ENCODE results near the gene RASA3.

The RASA3 gene

GRCh38 chr13:114070098-114070799 lies 62.2 kb downstream of the RASA3 start:
- in situ Hi-C loops (cut with MboI; ENCODE audit: low sequenced_read_pairs) = no loop called here

- in situ Hi-C loops (cut with MboI; ENCODE audit: low sequenced_read_pairs) = no loop called here
Measured at GRCh38 chr13:114069376-114070097, 62.9 kb downstream of the RASA3 start.

- in situ Hi-C loops (cut with MboI; ENCODE audit: low sequenced_read_pairs) = no loop called here
Measured at GRCh38 chr13:114068656-114069318, 63.6 kb downstream of the RASA3 start.

- in situ Hi-C loops (cut with MboI; ENCODE audit: low sequenced_read_pairs) = no loop called here
Measured at GRCh38 chr13:114067886-114068651, 64.4 kb downstream of the RASA3 start.

GRCh38 chr13:114067381-114067885 lies 65.0 kb downstream of the RASA3 start:
- in situ Hi-C loops (cut with MboI; ENCODE audit: low sequenced_read_pairs) = no loop called here

GRCh38 chr13:114066956-114067355 lies 65.5 kb downstream of the RASA3 start:
- in situ Hi-C loops (cut with MboI; ENCODE audit: low sequenced_read_pairs) = no loop called here

GRCh38 chr13:114065926-114066774 lies 66.3 kb downstream of the RASA3 start:
- in situ Hi-C loops (cut with MboI; ENCODE audit: low sequenced_read_pairs) = no loop called here

- in situ Hi-C loops (cut with MboI; ENCODE audit: low sequenced_read_pairs) = no loop called here
Measured at GRCh38 chr13:114065141-114065925, 67.1 kb downstream of the RASA3 start.

GRCh38 chr13:114064450-114065140 lies 67.8 kb downstream of the RASA3 start:
- in situ Hi-C loops (cut with MboI; ENCODE audit: low sequenced_read_pairs) = no loop called here

GRCh38 chr13:114063545-114064449 lies 68.6 kb downstream of the RASA3 start:
- in situ Hi-C loops (cut with MboI; ENCODE audit: low sequenced_read_pairs) = no loop called here

- in situ Hi-C loops (cut with MboI; ENCODE audit: low sequenced_read_pairs) = no loop called here
Measured at GRCh38 chr13:114062754-114063153, 69.7 kb downstream of the RASA3 start.

GRCh38 chr13:114062341-114062740 lies 70.1 kb downstream of the RASA3 start:
- in situ Hi-C loops (cut with MboI; ENCODE audit: low sequenced_read_pairs) = no loop called here

- in situ Hi-C loops (cut with MboI; ENCODE audit: low sequenced_read_pairs) = no loop called here
Measured at GRCh38 chr13:114061744-114062143, 70.7 kb downstream of the RASA3 start.

- in situ Hi-C loops (cut with MboI; ENCODE audit: low sequenced_read_pairs) = no loop called here
Measured at GRCh38 chr13:114061047-114061446, 71.4 kb downstream of the RASA3 start.

- in situ Hi-C loops (cut with MboI; ENCODE audit: low sequenced_read_pairs) = no loop called here
Measured at GRCh38 chr13:114059946-114060860, 72.2 kb downstream of the RASA3 start.

- in situ Hi-C loops (cut with MboI; ENCODE audit: low sequenced_read_pairs) = no loop called here
Measured at GRCh38 chr13:114059428-114059827, 73.0 kb downstream of the RASA3 start.
